DOHH2 (cell line): ENCODE results near the gene SSBP3.

Experiments used
- H3F3A ChIP-seq: fragments of 200-600 bp; sonication (generic), shearing (Covaris generic); 2 replicates; pipeline ENCODE4 v1.6.0; 2016; ENCODE audit warnings: antibody characterized with exemption, mild to moderate bottlenecking; ENCODE audit not compliant: control insufficient read depth, insufficient read depth
- H3K27ac ChIP-seq: fragments of 200-600 bp; sonication (generic); 2 replicates; pipeline ENCODE4 v1.5.1; 2014; ENCODE audit warnings: low read depth, mild to moderate bottlenecking, low read length, moderate library complexity
- H3K27me3 ChIP-seq: fragments of 200-600 bp; sonication (generic); 2 replicates; pipeline ENCODE4 v1.6.1; 2014; ENCODE audit warnings: mild to moderate bottlenecking, low read length, mixed read lengths; ENCODE audit not compliant: control insufficient read depth
- H3K36me3 ChIP-seq: fragments of 200-600 bp; sonication (generic); 2 replicates; pipeline ENCODE4 v1.6.1; 2014; ENCODE audit warnings: mild to moderate bottlenecking, low read length, moderate library complexity, mixed read lengths; ENCODE audit not compliant: control insufficient read depth
- H3K4me1 ChIP-seq: fragments of 200-600 bp; sonication (generic); 2 replicates; pipeline ENCODE4 v1.6.1; 2014; ENCODE audit warnings: mild to moderate bottlenecking, low read length, mixed read lengths; ENCODE audit not compliant: control insufficient read depth
- H3K4me2 ChIP-seq: fragments of 200-600 bp; sonication (generic); 2 replicates; pipeline ENCODE4 v1.6.0; 2014; ENCODE audit warnings: mild to moderate bottlenecking, low read length, moderate library complexity
- H3K4me3 ChIP-seq: fragments of 200-600 bp; sonication (generic); 2 replicates; pipeline ENCODE4 v1.5.1; 2014; ENCODE audit warnings: mild to moderate bottlenecking, low read length, mixed read lengths
- H3K79me2 ChIP-seq: fragments of 200-600 bp; sonication (generic); 2 replicates; pipeline ENCODE4 v1.6.1; 2014; ENCODE audit warnings: mild to moderate bottlenecking, low read length, mixed read lengths; ENCODE audit not compliant: control insufficient read depth
- H3K9me2 ChIP-seq: fragments of 200-600 bp; sonication (generic); replicated peaks from 2 replicates; pipeline ENCODE4 v1.6.1; 2014; ENCODE audit warnings: mild to moderate bottlenecking, low read length, mixed read lengths; ENCODE audit not compliant: control insufficient read depth
- H3K9me3 ChIP-seq: fragments of 200-600 bp; sonication (generic); 2 replicates; pipeline ENCODE4 v1.6.1; 2014; ENCODE audit warnings: antibody characterized with exemption, low read length, mixed read lengths; ENCODE audit not compliant: control insufficient read depth, insufficient read depth
- H4K20me1 ChIP-seq: fragments of 200-600 bp; sonication (generic); 2 replicates; pipeline ENCODE4 v1.6.0; 2014; ENCODE audit warnings: low read depth, mild to moderate bottlenecking, antibody characterized with exemption, low read length, moderate library complexity; ENCODE audit not compliant: control insufficient read depth, insufficient read depth
- CTCF ChIP-seq: fragments of 200-600 bp; sonication (generic); IDR thresholded peaks from one replicate; pipeline ENCODE4 v1.5.1; 2014; ENCODE audit warnings: antibody characterized with exemption, mild to moderate bottlenecking, low read depth, low read length; ENCODE audit not compliant: poor library complexity, severe bottlenecking
- EZH2phosphoT487 ChIP-seq: fragments of 200-600 bp; sonication (generic); IDR thresholded peaks from 2 replicates; pipeline ENCODE4 v1.6.1; 2017; ENCODE audit warnings: borderline replicate concordance, mild to moderate bottlenecking, antibody characterized with exemption, low read length, moderate library complexity, mixed read lengths

The SSBP3 gene

GRCh38 chr1:54207287-54207686, 198.9 kb downstream of the SSBP3 start:
- Histone ChIP-seq H3K9me2 (no peaks in the 10 kb centered on the region), H3K27me3 (no peaks in the 10 kb centered on the region), H3K27ac (no peak overlapping the region), H3K79me2 (peaks cover 26% of the 10 kb centered on the region), H3K4me1 (peaks cover 7% of the 10 kb centered on the region), H3K9me3 (no peaks in the 10 kb centered on the region), H3K36me3 (peaks cover 78% of the 10 kb centered on the region), H4K20me1 (peaks cover 11% of the 10 kb centered on the region; the same call in 1 of the 2 replicates), H3K4me3 (no peak overlapping the region), H3K4me2 (no peak overlapping the region), H3F3A (no peaks in the 10 kb centered on the region)
- TF ChIP-seq EZH2phosphoT487, result no peak
- no peak for TF ChIP-seq CTCF

GRCh38 chr1:54204199-54204598, 202.0 kb downstream of the SSBP3 start:
- TF ChIP-seq EZH2phosphoT487, result no peak
- no peak for TF ChIP-seq CTCF
- Histone ChIP-seq H4K20me1 (peaks cover 19% of the 10 kb centered on the region; the same call in 1 of the 2 replicates), H3K4me3 (no peak overlapping the region), H3K9me2 (no peaks in the 10 kb centered on the region), H3K36me3 (peaks cover 70% of the 10 kb centered on the region), H3K79me2 (peaks cover 57% of the 10 kb centered on the region), H3K27me3 (no peaks in the 10 kb centered on the region), H3K4me2 (no peak overlapping the region), H3K4me1 (peaks cover 25% of the 10 kb centered on the region), H3K27ac (no peak overlapping the region), H3F3A (no peaks in the 10 kb centered on the region), H3K9me3 (no peaks in the 10 kb centered on the region)

- H4K20me1 ChIP-seq, result peaks cover 16% of the 10 kb centered on the region; the same call in 1 of the 2 replicates
- H3K4me2 ChIP-seq, result peak overlapping the region; percentile 92
- no peaks in the 10 kb centered on the region for H3F3A ChIP-seq
- H3K79me2 ChIP-seq, result peaks cover 63% of the 10 kb centered on the region
- no peaks in the 10 kb centered on the region for H3K9me2 ChIP-seq
- peaks cover 47% of the 10 kb centered on the region for H3K36me3 ChIP-seq
- peak overlapping the region; percentile 84 for H3K4me3 ChIP-seq
- peak overlapping the region; percentile 26 for H3K27ac ChIP-seq
- TF ChIP-seq CTCF, result no peak
- TF ChIP-seq EZH2phosphoT487, result no peak
- no peaks in the 10 kb centered on the region for H3K9me3 ChIP-seq
- H3K27me3 ChIP-seq, result no peaks in the 10 kb centered on the region
- peaks cover 31% of the 10 kb centered on the region for H3K4me1 ChIP-seq
Observed at GRCh38 chr1:54200519-54200997, 205.6 kb downstream of the SSBP3 start.
